ENCODE measurements around the gene IL18R1.
A peak's percentile ranks its signal among the peaks of the same experiment; 100 is the strongest.
"Not testable (repeated sequence)": the region's sequence is repeated elsewhere in the genome, so short reads cannot be mapped to it uniquely, and the experiment has no call there.

The IL18R1 gene

DNA sequence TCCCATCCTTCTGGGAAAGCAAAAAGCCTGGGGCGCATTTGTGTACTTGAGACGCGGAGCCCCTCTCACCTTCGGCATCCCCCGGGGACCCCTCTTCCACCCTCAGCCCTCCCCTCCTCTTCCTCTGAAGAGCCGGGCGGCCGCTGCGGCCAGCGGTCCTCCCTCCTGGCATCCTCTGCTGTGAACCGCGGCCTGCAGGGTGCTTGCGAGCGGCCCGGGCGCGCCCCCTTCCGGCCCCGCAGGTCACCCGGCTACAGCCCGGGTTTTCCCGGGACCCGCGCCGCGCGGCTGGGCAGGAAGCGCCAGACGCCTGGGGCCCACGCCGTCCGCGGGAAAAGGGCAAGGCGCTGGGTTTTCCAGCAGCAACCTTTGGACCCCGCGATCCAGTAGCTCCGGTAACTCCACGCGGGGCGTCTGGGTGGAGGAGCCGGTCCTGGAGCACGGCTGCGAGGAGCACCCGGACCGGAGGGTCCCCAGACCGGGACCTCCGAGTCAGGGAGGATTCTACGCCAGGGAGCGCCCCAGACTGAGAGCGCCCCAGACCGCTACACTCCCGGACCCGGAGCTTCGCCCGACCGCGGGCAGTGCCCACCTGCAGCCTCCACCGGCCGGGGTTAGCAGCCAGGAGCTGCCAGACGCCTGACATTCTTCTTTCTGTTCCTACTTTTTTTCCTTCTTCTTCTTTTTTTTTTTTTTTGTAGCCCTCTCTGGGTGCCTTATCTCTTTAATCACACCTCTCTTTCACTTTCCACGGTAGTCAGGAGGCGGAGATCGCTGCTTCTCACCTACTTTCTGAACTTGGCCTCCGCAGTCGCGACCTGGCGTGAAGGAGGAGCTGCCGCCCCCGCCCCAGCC, at the start of gene IL18R1:
Gene IL18R1, plus strand, starts transcription at position 271 of the 855 bp plus-strand sequence. CDS start 6,865 bp downstream, outside the sequence.
- DNase-seq (ENCODE audit: low read depth in 2 of 2): peak; percentile 39 to 40

DNA sequence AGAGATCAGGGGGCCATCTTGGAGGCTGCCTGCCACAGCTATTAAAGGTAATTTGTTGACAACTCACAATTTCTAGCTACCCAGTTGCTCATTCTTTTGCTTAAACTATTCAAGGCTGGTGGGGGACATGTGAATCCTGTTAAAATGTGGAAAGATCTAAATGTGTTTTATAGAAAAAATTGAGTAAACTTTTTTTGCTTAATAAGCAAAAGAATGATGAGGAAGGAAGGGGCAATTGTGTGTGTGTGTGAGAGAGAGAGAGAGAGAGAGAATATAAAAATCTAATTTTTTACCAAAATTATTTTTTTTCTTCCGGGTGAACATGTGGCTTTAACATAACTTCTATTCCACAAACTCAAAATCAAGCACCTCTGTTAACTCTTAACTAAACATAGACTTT, 49.5 kb upstream of the IL18R1 start:
- no peak for DNase-seq (ENCODE audit: low read depth in 2 of 2)

GRCh38 chr2:102310964-102311640, 44.5 kb upstream of the IL18R1 start, which contains the start of gene IL1RL1:
Gene IL1RL1 (plus strand): TSS chr2:102311563. CDS start chr2:102338265, 26,702 bp downstream.
- DNase-seq (ENCODE audit: low read depth in 2 of 2): no peak

GRCh38 chr2:102313025-102313424, 42.6 kb upstream of the IL18R1 start:
- no peak for DNase-seq (ENCODE audit: low read depth in 2 of 2)

GRCh38 chr2:102313471-102313870, 42.1 kb upstream of the IL18R1 start:
- no peak for DNase-seq (ENCODE audit: low read depth in 2 of 2)

- DNase-seq (ENCODE audit: low read depth in 2 of 2): no peak
Observed at GRCh38 chr2:102313950-102314349, 41.6 kb upstream of the IL18R1 start.

DNA sequence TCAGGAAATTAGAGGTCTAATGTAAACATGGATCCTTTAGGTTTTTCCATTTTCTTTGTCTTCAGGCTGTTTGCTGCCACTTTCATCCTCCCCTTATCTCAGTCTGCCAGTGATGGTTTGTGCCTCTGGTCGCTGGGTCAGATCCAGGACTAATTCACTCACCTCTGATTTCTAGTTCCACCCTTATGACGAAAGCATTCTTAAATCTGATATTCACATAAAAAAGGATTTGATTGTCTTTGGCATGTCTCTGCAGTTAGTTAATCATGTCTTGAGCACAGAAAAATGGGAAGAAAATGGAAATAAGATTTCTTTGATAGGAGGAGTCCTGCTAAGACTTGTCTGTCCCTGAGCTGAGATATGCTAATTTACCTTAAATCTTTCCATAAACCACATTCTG, 39.7 kb upstream of the IL18R1 start:
- no peak for DNase-seq (ENCODE audit: low read depth in 2 of 2)

- DNase-seq (ENCODE audit: low read depth in 2 of 2): no peak
Observed at GRCh38 chr2:102317715-102318114, 37.9 kb upstream of the IL18R1 start.

- no peak for DNase-seq (ENCODE audit: low read depth in 2 of 2)
Observed at GRCh38 chr2:102318437-102318836, 37.2 kb upstream of the IL18R1 start.

GRCh38 chr2:102321941-102322719, 33.5 kb upstream of the IL18R1 start:
- DNase-seq (ENCODE audit: low read depth in 2 of 2): no peak

- DNase-seq (ENCODE audit: low read depth in 2 of 2): not testable (repeated sequence)
Observed at GRCh38 chr2:102324914-102325313, 30.7 kb upstream of the IL18R1 start.

- DNase-seq (ENCODE audit: low read depth in 2 of 2): no peak
Observed at GRCh38 chr2:102331311-102331980, 24.1 kb upstream of the IL18R1 start.

DNA sequence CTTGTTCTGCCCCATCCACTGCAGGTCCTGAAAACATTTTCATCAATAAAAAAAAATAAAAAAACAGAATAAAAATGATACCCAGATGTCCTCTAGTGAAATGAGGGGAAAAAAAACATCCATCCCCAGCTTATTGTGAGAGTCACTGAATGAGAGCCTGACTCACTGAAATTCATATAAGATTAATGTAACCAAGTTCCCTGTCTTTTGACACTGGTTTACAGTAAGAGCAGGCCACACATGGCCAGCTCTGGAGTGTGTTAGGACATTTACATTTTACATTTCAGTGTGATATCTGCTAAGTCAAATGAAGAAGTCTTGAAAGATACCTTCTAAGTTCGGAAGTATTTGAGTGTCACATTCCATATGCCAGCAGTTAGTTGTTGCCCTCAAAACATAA, 21.1 kb upstream of the IL18R1 start:
- no peak for DNase-seq (ENCODE audit: low read depth in 2 of 2)

DNA sequence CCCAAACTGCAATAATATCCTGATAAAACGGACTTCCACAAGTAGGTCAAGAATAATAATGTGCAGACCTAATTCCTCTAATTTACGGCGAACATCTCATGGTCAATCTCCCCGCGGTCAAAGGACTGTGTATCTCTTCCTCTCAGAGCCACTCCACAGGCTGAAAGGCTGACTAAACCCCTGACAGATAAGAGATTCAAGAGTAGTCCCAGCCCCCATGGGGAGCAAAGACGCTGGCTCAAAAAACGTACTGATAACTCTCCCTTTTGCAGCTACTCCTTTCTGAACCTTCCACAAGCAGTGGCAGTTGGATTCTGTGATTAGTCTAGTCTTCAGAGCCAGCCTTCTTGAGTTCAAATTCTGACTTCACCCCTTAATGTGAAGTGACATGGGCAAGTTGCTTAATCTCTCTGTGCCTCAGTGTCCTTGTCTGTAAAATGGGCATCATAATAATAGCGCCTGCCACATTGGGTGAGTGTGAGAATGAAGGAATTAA, 19.7 kb upstream of the IL18R1 start:
- DNase-seq (ENCODE audit: low read depth in 2 of 2): no peak

DNA sequence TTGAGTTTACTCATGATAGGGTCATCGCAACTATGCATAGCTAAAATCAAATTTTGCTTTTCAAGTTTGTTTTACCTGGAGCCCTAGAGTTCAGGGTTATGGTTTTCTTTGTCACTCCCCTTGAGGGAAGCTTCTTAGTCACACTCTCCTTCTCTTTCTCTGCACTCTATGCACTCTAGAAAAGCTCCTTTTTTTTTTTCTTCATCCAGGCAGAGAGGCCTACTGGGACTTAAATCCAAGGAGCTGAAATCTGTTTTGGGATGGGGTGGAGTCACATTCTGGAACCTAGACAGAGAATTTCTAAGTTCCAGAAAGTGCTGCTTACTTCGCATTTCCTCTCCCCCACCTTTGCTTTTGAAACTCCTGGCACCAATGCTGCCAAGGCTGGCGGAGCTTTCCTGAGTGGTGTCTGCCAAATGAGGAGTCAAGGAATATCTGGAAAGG, 19.1 kb upstream of the IL18R1 start:
- no peak for DNase-seq (ENCODE audit: low read depth in 2 of 2)

DNA sequence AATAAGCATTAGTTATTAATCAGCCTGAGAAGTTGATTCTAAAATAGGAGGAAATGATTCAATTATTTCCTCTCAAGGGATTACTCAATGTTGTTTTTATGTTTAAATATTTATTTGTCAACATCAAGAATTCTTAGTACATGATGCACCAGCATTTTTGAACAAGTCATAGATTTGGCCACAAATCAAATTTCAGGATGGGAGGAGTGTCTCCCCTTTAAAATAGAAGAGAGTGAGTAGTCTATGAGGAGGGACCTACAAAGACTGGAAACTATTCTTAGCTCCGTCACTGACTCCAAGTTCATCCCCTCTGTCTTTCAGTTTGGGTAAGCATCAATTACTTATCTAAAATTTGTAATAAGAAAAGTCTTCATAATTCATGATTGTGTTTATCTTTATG, 18.6 kb upstream of the IL18R1 start:
- DNase-seq (ENCODE audit: low read depth in 2 of 2): no peak

DNA sequence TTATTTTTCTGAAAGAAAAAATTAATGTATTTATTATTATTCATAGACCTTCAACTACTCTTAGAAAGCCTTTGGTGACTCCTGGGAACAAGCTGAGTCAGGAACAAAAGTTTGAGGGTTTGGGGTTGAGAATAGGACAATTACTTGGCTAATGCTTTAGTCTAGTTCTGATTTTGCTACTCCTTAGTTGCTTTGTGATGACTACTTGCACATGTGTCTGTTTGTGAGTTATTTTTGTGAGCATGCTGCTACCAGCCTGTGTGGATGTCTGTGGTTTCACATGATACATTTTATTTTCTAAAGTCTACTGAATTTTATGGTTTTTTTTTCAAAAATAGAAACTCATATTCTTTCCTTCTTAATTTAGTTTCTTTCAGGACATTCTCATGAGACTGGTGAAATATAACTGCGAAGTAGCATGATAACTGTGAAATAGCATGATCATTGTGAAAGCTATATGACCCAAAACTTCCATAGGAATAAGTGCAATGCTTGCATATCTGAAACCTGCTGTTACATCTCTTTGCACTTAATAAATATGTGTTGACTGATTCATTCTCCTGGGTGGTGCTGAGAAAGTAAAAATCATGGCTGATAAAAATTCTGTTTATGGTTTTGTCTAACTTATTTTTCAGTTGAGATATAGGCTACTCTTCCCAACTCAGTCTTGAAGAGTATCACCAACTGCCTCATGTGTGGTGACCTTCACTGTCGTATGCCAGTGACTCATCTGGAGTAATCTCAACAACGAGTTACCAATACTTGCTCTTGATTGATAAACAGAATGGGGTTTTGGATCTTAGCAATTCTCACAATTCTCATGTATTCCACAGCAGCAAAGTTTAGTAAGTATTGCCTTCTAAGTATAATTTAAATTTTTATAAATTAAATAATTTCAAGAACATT, 17.9 kb upstream of the IL18R1 start:
- no peak for DNase-seq (ENCODE audit: low read depth in 2 of 2)

GRCh38 chr2:102340778-102341177, 14.8 kb upstream of the IL18R1 start:
- no peak for DNase-seq (ENCODE audit: low read depth in 2 of 2)

GRCh38 chr2:102342888-102343287, 12.7 kb upstream of the IL18R1 start:
- DNase-seq (ENCODE audit: low read depth in 2 of 2): no peak

DNA sequence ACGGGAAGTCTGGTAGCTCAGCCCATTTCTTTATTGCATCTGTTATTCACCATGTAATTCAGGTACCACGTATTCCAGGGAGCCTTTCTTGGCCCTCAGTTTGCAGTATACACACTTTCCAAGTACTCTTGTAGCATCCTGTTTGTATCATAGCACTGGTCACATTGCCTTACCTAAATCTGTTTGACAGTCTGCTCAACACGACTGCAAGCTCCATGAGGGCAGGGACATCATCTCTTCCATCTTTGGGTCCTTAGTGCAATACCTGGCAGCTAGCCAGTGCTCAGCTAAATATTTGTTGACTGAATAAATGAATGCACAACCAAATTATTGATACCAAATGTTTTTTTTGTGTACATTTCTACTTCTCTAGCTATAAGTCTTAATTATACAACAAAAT, 11.2 kb upstream of the IL18R1 start:
- DNase-seq (ENCODE audit: low read depth in 2 of 2): no peak
